Measurements from ENCODE around the gene PWWP2B.

- TF ChIP-seq CTCF (IDR thresholded peaks at IDR 0.05; ENCODE audit: insufficient read depth, low read length, poor library complexity, severe bottlenecking) (no peak), EZH2phosphoT487 (conservative IDR thresholded peaks at IDR 0.05; ENCODE audit: low read length) (no peak)
These were observed 8.0 kb upstream of the PWWP2B start for GRCh38 chr10:132388891-132389432.

Data from SU-DHL-6 (cell line).